ENCODE measurements around the gene CKLF. TPM values are rescaled to one million over a fixed set of nuclear protein-coding genes. Genes with fewer than 3 reads are reported as not detected.

CKLF gene
- total RNA-seq, 1 donor from 2014 or later = 48.1 TPM

GRCh38 chr16:66517586-66518263, 34.7 kb upstream of the CKLF start:
- DNase-seq = no peak

GRCh38 chr16:66519482-66520373, 32.6 kb upstream of the CKLF start:
- no peak for DNase-seq

- no peak for DNase-seq
These were observed 31.8 kb upstream of the CKLF start for GRCh38 chr16:66520406-66521170.

- no peak for DNase-seq
These were observed 31.1 kb upstream of the CKLF start for GRCh38 chr16:66521252-66521713.

GRCh38 chr16:66521951-66522771, 30.2 kb upstream of the CKLF start:
- DNase-seq = no peak

- DNase-seq = no peak
These were observed 29.4 kb upstream of the CKLF start for GRCh38 chr16:66522816-66523590.

GRCh38 chr16:66523861-66524354, 28.5 kb upstream of the CKLF start:
- no peak for DNase-seq

- DNase-seq = no peak
These were observed 27.7 kb upstream of the CKLF start for GRCh38 chr16:66524601-66525164.

- no peak for DNase-seq
These were observed 26.8 kb upstream of the CKLF start for GRCh38 chr16:66525396-66526180.

- DNase-seq = no peak
These were observed 24.1 kb upstream of the CKLF start for GRCh38 chr16:66528294-66528693.

GRCh38 chr16:66529475-66529874, 22.9 kb upstream of the CKLF start:
- no peak for DNase-seq

- DNase-seq = no peak
These were observed 18.0 kb upstream of the CKLF start for GRCh38 chr16:66534376-66534799.

- no peak for DNase-seq
These were observed 15.9 kb upstream of the CKLF start for GRCh38 chr16:66536525-66536924.

- DNase-seq = no peak
These were observed 15.1 kb upstream of the CKLF start for GRCh38 chr16:66537236-66537635.

- DNase-seq = no peak
These were observed 13.5 kb upstream of the CKLF start for GRCh38 chr16:66538910-66539309.

- no peak for DNase-seq
These were observed 12.5 kb upstream of the CKLF start for GRCh38 chr16:66539623-66540469.

GRCh38 chr16:66541388-66542355, 10.7 kb upstream of the CKLF start:
- peak; percentile 60 for DNase-seq
